ENCODE data around the gene SLC2A10.

SLC2A10 gene

DNA sequence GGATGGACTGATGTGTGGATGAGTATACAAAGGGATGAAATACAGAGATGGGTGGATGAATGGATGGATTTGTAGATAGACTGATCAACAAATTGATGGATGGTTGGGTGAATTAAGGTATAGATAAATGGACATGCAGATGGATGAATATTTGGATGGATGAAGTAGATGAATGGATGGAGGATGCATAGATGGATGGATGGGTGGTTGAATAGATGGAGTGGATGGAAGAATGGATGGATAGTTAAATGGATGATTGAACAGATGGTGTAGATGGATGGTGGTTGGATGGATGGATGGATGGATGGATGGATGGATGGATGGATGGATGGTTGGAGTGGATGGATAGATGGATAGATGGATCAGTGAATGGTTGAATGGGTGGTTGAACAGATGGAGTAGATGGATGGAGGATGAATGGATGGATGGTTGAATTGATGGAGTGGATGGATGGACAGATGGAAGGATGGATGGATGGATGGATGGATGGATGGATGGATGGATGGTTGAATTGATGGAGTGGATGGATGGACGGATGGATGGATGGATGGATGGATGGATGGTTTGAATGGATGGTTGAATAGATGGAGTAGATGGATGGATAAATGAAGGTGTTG is 15.0 kb downstream of the SLC2A10 start:
- Histone ChIP-seq H3K4me3 (replicated peaks; ENCODE audit: insufficient read depth, low read length) (no peak overlapping the region), H3K27ac (replicated peaks) (no peak overlapping the region), H3K27me3 (ENCODE audit: insufficient read depth, poor library complexity, severe bottlenecking) (no peaks in the 10 kb centered on the region)
- no peak for TF ChIP-seq SPI1 (IDR thresholded peaks at IDR 0.05; ENCODE audit: borderline replicate concordance, low read depth)
- TF ChIP-seq REST (IDR thresholded peaks at IDR 0.05; ENCODE audit: insufficient replicate concordance, low read depth) = no peak
- no peak for TF ChIP-seq GABPA (IDR thresholded peaks at IDR 0.05; ENCODE audit: low read depth)
- TF ChIP-seq POLR2AphosphoS5 (IDR thresholded peaks at IDR 0.05; ENCODE audit: low read depth) = no peak
- TF ChIP-seq, protein P1, sequence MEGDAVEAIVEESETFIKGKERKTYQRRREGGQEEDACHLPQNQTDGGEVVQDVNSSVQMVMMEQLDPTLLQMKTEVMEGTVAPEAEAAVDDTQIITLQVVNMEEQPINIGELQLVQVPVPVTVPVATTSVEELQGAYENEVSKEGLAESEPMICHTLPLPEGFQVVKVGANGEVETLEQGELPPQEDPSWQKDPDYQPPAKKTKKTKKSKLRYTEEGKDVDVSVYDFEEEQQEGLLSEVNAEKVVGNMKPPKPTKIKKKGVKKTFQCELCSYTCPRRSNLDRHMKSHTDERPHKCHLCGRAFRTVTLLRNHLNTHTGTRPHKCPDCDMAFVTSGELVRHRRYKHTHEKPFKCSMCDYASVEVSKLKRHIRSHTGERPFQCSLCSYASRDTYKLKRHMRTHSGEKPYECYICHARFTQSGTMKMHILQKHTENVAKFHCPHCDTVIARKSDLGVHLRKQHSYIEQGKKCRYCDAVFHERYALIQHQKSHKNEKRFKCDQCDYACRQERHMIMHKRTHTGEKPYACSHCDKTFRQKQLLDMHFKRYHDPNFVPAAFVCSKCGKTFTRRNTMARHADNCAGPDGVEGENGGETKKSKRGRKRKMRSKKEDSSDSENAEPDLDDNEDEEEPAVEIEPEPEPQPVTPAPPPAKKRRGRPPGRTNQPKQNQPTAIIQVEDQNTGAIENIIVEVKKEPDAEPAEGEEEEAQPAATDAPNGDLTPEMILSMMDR (IDR thresholded peaks at IDR 0.05; ENCODE audit: insufficient read depth, low read length) = no peak
- DNase-seq (ENCODE audit: low read depth in 1 of 2, low spot score in 1 of 2) = no peak

GRCh38 chr20:46725186-46726165 is 16.0 kb downstream of the SLC2A10 start:
- no peak for TF ChIP-seq REST (IDR thresholded peaks at IDR 0.05; ENCODE audit: insufficient replicate concordance, low read depth)
- no peak for TF ChIP-seq POLR2AphosphoS5 (IDR thresholded peaks at IDR 0.05; ENCODE audit: low read depth)
- TF ChIP-seq, protein P1 (IDR thresholded peaks at IDR 0.05; ENCODE audit: insufficient read depth, low read length) = no peak
- TF ChIP-seq SPI1 (IDR thresholded peaks at IDR 0.05; ENCODE audit: borderline replicate concordance, low read depth) = no peak
- no peak for TF ChIP-seq GABPA (IDR thresholded peaks at IDR 0.05; ENCODE audit: low read depth)
- DNase-seq (ENCODE audit: low read depth in 1 of 2, low spot score in 1 of 2) = no peak
- no peak overlapping the region for H3K27ac ChIP-seq (replicated peaks)
- H3K4me3 ChIP-seq (replicated peaks; ENCODE audit: insufficient read depth, low read length) = no peak overlapping the region
- no peaks in the 10 kb centered on the region for H3K27me3 ChIP-seq (ENCODE audit: insufficient read depth, poor library complexity, severe bottlenecking)

DNA sequence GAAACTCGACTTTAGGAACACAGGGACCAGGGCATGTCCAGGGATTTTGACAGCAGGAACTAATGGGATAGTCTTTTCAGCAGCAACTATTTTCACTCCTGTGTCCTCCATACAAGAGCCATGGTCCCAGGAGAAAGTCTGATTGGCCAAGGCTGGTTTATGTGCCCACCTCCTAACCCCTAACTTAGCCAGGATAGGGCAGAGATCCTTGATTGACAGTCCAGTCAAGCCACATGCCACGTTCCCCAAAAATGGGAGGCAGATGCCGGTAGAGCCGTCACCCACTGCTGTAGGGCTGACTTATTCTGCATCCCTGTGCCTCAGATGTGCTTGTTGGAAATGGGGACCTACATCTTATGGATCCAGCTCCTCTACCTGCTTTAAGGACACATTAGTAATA is 22.3 kb downstream of the SLC2A10 start:
- H3K27me3 ChIP-seq (ENCODE audit: insufficient read depth, poor library complexity, severe bottlenecking) = no peaks in the 10 kb centered on the region
- no peak overlapping the region for H3K27ac ChIP-seq (replicated peaks)
- no peak overlapping the region for H3K4me3 ChIP-seq (replicated peaks; ENCODE audit: insufficient read depth, low read length)
- no peak for DNase-seq (ENCODE audit: low read depth in 1 of 2, low spot score in 1 of 2)
- TF ChIP-seq SPI1 (IDR thresholded peaks at IDR 0.05; ENCODE audit: borderline replicate concordance, low read depth) = no peak
- no peak for TF ChIP-seq REST (IDR thresholded peaks at IDR 0.05; ENCODE audit: insufficient replicate concordance, low read depth)
- no peak for TF ChIP-seq POLR2AphosphoS5 (IDR thresholded peaks at IDR 0.05; ENCODE audit: low read depth)
- TF ChIP-seq GABPA (IDR thresholded peaks at IDR 0.05; ENCODE audit: low read depth) = no peak
- TF ChIP-seq, protein P1 (IDR thresholded peaks at IDR 0.05; ENCODE audit: insufficient read depth, low read length) = no peak
